Measurements from ENCODE around the gene RBMX. TPM values are rescaled to one million over a fixed set of nuclear protein-coding genes. Genes with fewer than 3 reads are reported as not detected.
"Not testable (repeated sequence)": the region's sequence is repeated elsewhere in the genome, so short reads cannot be mapped to it uniquely, and the experiment has no call there.

The RBMX gene
- total RNA-seq, result 100 to 1,000 TPM; 321 to 324 TPM

GRCh38 chrX:136880452-136881013 is at the start of gene RBMX:
TSS of gene RBMX (minus strand) at chrX:136880725. CDS start at chrX:136879427, 1,298 bp downstream.
- POLR2A ChIA-PET, result interaction anchor here (0.5 to 1.8 kb wide), 9 partner anchors 9 to 133 kb away, joined by 3 to 13 read pairs (median 3); no protein-coding TSS in a partner anchor

DNA sequence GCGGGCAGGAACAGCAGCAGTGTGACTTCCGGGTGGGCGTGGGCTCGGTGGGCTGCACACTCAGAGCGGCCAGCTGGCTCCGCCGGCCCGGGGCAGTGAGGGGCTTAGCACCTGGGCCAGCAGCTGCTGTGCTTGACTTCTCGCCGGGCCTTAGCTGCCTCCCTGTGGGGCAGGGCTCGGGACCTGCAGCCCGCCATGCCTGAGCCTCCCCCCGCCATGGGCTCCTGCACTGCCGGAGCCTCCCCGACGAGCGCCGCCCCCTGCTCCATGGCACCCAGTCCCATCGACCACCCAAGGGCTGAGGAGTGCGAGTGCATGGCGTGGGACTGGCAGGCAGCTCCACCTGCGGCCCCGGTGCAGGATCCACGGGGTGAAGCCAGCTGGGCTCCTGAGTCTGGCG is 40.9 kb upstream of the RBMX start:
- POLR2A ChIA-PET, result interaction anchor here (0.9 kb wide), 1 partner anchor 10 kb away, joined by 6 read pairs; no protein-coding TSS in a partner anchor
- CTCF ChIA-PET, result not testable (repeated sequence)

More at GRCh38 chrX:136880452-136881013, at the start of gene RBMX:
- CTCF ChIA-PET, result interaction anchor here (0.5 to 0.6 kb wide), 2 partner anchors 14 to 22 kb away, joined by 3 read pairs; no protein-coding TSS in a partner anchor

- ChIA-PET POLR2A (no interaction called here), CTCF (no interaction called here)
Measured at GRCh38 chrX:136920001-136920400, 39.5 kb upstream of the RBMX start.

DNA sequence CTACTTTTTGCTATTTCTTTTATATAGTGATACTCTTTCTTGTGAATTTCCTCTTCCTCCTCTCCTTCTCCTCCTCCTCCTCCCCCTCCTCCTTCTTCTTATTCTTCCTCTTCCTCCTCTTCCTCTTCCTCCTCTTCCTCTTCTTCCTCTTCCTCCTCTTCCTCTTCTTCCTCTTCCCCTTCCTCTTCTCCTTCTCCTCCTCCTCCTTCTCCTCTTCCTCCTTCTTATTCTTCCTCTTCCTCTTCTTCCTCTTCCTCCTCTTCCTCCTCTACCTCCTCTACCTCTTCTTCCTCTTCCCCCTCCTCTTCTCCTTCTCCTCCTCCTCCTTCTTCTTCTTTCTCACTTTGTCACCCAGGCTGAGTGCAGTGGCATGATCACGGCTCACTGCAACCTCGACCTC is 36.3 kb upstream of the RBMX start:
- ChIA-PET POLR2A (no interaction called here), CTCF (no interaction called here)

DNA sequence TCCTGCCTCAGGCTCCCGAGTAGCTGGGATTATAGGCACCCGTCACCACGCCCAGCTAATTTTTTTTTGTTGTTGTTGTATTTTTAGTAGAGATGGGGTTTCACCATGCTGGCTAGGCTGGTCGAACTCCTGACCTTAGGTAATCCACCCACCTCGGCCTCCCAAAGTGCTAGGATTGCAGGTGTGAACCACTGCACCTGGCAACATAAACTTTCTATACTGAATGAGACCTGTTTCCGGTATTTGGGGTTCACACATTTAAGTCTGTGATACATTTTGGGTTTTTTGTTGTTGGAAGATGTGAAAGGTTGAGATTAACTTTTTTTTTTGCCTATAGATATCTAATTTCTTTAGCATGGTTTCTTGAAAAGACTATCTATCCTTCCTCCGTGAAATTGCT is 31.1 kb upstream of the RBMX start:
- CTCF ChIA-PET, result not testable (repeated sequence)
- POLR2A ChIA-PET, result interaction anchor here (0.7 to 1.1 kb wide), 2 partner anchors 9 to 31 kb away, joined by 3 to 6 read pairs; partner anchors contain the start of gene RBMX

DNA sequence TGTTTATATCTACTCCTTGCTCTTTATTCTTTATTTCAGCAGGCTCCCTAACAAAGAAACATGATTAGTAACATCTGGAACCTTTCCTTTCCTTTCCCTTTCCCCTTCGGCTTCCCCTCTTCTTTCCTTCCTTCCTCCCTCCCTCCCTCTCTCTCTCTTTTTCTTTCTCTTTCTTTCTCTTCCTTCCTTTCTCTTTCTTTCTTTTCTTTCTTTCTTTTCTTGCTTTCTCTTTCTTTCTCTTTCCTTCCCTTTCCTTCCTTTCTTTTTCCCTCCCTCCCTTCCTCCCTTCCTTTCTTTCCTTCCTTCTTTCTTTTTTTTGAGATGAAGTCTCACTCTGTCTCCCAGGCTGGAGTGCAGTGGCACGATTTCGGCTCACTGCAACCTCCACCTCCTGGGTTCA is 30.7 kb upstream of the RBMX start:
- POLR2A ChIA-PET, result interaction anchor here (0.7 to 1.1 kb wide), 2 partner anchors 10 to 30 kb away, joined by 3 to 6 read pairs; partner anchors contain the start of gene RBMX

GRCh38 chrX:136910565-136911035 is 30.1 kb upstream of the RBMX start:
- ChIA-PET CTCF (no interaction called here), POLR2A (interaction anchor here (1.1 kb wide), 1 partner anchor 30 kb away, joined by 3 read pairs; the partner anchor contains the start of gene RBMX)

More for the DNA sequence above, 30.7 kb upstream of the RBMX start:
- CTCF ChIA-PET, result no interaction called here

DNA sequence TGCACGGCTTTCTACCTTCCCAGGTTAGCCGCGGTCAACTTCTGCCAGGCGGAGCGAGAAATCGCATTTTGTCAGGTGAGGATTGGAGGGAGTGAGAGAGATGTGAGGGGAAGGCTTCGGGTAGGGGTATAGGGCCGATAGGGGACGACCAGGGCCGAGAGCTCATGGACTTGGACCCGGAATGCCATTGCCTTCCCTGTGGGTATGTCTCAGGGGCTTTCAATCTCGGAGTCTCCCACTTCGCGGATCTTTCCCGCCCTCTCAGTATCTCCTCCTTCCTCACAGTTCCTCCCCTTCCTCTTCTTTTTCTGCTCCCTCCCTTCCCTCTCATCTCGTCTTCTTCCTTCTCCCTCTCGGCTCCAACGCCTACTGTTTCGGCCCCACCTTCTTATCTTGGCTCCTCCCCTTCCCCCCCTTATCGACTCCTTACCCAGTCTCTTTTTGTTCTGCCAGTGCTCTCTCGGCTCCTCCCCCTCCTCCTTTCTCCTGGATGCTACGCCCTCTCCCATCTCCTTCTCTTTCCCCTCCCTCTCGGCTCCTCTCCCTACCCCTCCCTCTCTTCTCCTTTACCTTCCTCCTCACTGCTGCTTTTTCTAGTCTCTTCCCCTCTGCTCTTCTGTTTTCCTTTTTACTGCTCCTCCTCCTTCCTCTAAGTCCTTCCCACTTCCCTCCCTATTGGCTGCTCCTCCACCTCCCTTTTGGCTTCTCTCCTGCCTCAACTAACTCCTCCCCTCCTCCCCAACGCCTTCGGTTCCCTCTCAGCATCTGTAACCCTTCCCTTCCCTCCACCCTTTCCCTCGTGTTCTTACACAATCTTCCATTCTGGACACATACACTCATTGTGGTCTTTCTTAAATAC is 29.4 kb upstream of the RBMX start:
- CTCF ChIA-PET, result no interaction called here

DNA sequence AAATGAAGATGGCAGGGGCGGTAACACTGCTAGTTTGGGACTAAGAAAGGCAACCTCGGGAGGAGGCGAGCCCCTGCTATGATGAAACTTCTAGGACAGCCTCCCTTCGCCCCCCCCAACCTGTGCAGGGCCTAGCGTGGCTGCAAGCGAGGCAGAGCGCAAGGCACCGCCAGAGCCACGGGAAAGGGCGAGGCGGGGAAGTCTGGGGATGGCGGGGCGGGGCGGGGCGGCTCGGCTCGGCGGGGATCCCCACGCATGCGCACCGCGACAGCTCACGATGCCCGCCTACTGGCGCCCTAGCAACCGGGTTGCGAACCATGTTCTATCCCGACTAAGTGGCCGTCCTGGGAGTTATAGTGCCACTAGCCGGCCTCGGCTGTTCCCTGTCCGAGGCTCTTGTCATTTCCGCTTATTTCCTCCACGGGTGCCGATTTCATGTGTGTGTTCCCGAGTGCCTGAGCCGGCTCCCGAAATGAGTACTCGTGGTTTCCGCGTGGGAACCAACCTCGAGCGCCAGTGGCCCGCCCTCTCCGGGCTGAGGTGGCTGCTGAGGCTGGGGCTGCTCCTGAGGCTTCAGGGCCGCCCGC is 28.7 kb upstream of the RBMX start:
- CTCF ChIA-PET, result interaction anchor here (0.5 kb wide), 1 partner anchor 636 kb away, joined by 3 read pairs; no protein-coding TSS in a partner anchor
- POLR2A ChIA-PET, result interaction anchor here (1.4 kb wide), 1 partner anchor 28 kb away, joined by 4 read pairs; the partner anchor contains the start of gene RBMX

More for the DNA sequence above, 29.4 kb upstream of the RBMX start:
- POLR2A ChIA-PET, result interaction anchor here (1.4 kb wide), 1 partner anchor 29 kb away, joined by 4 read pairs; the partner anchor contains the start of gene RBMX

DNA sequence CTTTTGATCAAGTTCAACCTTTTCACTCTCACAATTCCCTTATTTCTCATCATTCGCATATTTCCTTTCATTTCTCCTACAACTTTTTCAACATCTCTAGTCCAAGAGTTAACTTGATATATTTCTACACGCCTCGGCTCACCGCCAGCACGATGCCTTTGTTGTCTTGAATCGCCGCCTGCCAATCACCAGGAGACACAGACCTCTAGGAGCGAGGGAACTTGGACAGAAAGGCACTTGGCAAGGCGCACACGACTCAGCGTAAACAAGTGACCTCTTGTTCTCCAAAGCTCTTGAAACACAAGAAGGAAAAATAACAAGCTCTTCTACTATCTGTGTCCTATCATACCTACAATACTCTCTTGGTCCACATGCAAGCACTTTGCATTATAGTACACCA is 27.1 kb upstream of the RBMX start:
- POLR2A ChIA-PET, result no interaction called here
- CTCF ChIA-PET, result no interaction called here

DNA sequence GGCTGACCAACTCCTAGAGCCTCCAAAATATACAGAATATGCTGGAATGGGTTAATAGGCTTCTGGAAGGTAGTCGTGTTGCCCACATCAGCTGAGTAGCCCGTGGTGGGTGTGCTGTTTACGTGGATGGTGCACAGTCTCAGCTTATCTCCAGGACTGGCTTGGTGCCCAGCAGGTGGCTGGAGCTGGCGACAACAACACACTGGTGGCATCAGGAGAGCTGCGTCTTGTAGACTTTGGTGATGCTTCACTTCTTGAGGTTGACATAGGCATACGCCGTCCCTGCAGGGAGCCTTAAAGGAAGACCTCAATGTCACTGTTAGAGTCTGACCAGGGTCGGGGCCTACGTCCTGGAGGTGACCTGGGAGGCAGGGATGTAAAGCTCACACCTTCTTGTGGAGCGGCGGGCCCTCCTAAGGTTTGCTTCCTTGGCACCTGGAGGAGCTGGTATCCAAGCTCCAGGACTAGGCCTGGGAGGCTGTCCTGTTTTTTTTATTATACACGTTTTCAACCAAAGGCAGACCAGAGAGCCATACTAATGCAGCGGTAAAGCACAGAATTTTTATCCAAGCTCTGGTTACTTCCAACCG is 26.5 kb upstream of the RBMX start:
- CTCF ChIA-PET, result no interaction called here
- POLR2A ChIA-PET, result no interaction called here

GRCh38 chrX:136904067-136904466 is 23.5 kb upstream of the RBMX start:
- CTCF ChIA-PET, result not testable (repeated sequence)
- POLR2A ChIA-PET, result interaction anchor here (0.6 kb wide), 1 partner anchor 140 kb away, joined by 3 read pairs; no protein-coding TSS in a partner anchor

GRCh38 chrX:136900071-136900470 is 19.5 kb upstream of the RBMX start:
- CTCF ChIA-PET, POLR2A ChIA-PET: not testable (repeated sequence)

- POLR2A ChIA-PET, result no interaction called here
Measured at GRCh38 chrX:136899221-136899620, 18.7 kb upstream of the RBMX start.

DNA sequence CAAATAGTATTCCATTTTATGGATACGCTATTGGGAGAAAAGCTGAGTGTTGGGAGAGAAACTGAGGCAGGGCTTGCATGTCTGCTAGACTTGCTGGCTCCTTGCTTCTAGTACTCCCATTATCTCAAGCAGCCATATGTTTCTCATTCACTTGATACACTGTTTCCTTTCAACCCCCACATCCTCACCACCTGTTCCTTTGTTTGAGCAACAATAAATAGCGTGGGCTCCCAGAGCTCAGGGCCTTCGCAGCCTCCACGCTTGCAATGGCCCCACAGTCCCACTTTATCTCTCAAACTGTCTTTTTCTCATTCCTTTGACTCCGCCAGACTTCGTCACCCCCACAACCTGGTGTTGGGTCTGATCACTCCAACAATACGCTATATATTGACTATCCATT is 18.2 kb upstream of the RBMX start:
- POLR2A ChIA-PET, result not testable (repeated sequence)

More at GRCh38 chrX:136899221-136899620, 18.7 kb upstream of the RBMX start:
- CTCF ChIA-PET, result no interaction called here

DNA sequence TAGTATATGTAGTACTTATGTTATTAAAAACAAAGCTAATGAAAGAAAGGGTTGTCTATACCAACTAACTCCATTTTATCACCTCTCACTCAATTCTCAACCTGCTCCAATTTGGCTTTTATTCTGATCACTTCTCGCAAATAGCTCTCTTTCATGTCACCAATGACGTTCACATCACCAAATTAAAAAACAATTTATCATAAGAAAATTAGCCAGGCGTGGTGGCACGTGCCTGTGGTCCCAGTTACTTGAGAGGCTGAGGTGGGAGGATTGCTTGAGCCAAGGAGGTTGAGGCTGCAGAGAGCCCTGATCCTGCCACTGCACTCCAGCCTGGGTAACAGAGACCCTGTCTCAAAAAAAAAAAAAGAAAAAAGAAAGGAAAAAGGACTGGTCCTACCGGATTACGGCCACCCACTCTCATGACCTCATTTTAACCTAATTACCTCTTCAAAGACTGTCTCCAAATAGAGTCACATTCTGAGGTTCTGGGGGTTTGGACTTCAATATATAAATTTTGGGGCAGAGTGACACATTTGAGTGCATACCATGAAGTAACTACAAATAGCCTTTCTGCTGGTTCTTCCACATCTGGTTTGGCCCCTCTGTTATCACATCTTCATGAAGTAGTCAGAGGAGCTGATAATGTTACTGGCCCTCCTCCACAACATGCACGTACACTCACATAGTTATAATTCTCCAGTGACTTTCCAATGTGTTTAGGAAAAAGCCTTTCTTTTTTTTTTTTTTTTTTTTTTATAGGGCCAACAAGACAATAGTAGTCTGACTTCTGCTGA is 15.8 kb upstream of the RBMX start:
- POLR2A ChIA-PET, result no interaction called here
- CTCF ChIA-PET, result no interaction called here

More for the DNA sequence above, 18.2 kb upstream of the RBMX start:
- CTCF ChIA-PET, result not testable (repeated sequence)

DNA sequence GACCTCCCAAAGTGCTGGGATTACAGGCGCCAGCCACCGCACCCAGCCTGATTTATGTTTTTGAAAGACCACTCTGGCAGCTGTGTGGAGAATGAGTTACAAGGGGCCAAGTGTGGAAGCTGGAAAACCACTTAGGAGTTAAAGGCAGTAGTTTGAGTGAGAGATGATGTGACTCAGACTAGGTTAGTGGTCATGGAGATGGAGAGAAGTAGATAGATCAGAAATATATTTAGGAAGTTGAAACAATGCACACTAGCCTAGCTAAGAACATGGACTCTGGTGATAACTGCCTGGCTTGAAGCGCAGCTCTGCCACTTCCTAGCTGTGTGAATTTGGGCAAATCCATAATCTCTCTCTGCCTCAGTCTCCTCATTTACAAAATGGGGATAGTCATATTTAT is 11.9 kb upstream of the RBMX start:
- POLR2A ChIA-PET, result interaction anchor here (1.0 kb wide), 1 partner anchor 12 kb away, joined by 3 read pairs; the partner anchor contains the start of gene RBMX
- CTCF ChIA-PET, result no interaction called here

GRCh38 chrX:136890596-136890995 is 10.1 kb upstream of the RBMX start:
- CTCF ChIA-PET, POLR2A ChIA-PET: not testable (repeated sequence)

GRCh38 chrX:136889269-136889668 is 8.7 kb upstream of the RBMX start:
- POLR2A ChIA-PET, result no interaction called here
- CTCF ChIA-PET, result no interaction called here
